ENCODE results near the gene ZNF644. TPM values are rescaled to one million over a fixed set of nuclear protein-coding genes. Genes with fewer than 3 reads are reported as not detected.

Gene ZNF644
- total RNA-seq, 4 donors from 2014 or later: 59.9 to 106 (median 71.3) TPM

DNA sequence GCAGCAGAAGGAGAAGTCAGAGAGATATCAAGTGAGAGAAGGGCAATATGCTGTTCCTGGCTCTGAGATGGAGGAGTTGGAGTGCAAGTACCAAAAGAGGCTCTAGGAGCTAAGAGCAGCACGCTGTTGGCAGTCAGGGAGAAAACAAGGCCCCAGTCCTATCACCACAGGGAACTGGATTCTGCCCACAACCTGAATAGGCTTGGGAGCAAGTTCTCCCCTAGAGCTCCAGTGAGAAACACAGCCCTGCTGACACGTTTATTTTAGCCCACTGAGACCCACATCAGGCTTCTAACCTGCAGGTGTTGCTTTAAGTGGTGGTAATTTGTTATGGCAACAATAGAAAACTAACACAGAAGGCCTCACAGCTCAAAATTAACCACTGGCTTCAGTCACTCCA, 31.8 kb upstream of the ZNF644 start:
- no peak for TF ChIP-seq CTCF (IDR thresholded peaks at IDR 0.05; ENCODE audit: low read depth)

GRCh38 chr1:91046766-91047165, 24.9 kb upstream of the ZNF644 start:
- no peak for TF ChIP-seq CTCF (IDR thresholded peaks at IDR 0.05; ENCODE audit: low read depth)

- TF ChIP-seq CTCF (IDR thresholded peaks at IDR 0.05; ENCODE audit: low read depth): no peak
Measured at GRCh38 chr1:91045284-91045683, 23.4 kb upstream of the ZNF644 start.

- TF ChIP-seq CTCF (IDR thresholded peaks at IDR 0.05; ENCODE audit: low read depth): no peak
Measured at GRCh38 chr1:91038582-91038981, 16.7 kb upstream of the ZNF644 start.

- no peak for TF ChIP-seq CTCF (IDR thresholded peaks at IDR 0.05; ENCODE audit: low read depth)
Measured at GRCh38 chr1:91036894-91037829, 15.3 kb upstream of the ZNF644 start.

DNA sequence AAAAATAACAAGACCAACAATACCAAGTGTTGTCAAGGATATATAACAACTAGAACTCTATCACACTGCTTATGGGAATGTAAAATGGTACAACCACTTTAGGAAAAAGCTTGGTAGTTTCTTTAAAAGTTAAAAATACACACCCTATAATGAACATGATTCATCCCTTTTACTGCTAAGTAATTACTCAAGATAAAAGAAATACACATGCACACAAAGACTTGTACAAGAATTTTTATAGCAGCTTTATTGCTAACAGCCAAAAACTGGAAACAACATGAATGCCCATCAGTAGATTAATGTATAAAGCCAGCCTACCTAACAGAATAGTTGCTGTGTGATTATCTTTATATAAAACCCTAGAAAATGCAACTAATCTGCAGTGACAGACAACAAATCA, 10.5 kb upstream of the ZNF644 start:
- no peak for TF ChIP-seq CTCF (IDR thresholded peaks at IDR 0.05; ENCODE audit: low read depth)

DNA sequence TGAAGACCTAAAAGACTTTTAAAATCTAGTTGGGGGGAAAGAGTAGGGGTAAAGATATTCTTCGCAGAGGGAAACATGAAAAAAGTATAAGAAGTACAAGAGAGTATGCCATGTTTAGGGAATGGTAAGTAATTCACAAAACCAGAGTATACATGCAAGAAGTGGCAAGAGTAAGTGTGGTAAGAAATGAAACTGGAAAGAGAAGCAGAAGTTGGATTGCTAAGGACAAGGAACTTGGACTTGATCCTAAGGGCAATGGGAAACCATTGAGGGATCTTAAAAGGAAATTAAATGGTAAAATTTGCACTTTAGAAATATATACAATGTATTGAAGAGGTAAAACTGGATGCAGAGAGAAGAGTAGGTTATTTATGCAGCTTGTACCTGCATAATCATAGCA, 9.2 kb upstream of the ZNF644 start:
- TF ChIP-seq CTCF (IDR thresholded peaks at IDR 0.05; ENCODE audit: low read depth): no peak
